Lower leg skin (tissue), 3 donors: ENCODE measurements around the gene SFMBT2.

Experiments
- CTCF ChIP-seq, 3 donors: fragments of 450-650 bp; IDR thresholded peaks; one replicate each; pipeline ENCODE4 v1.5.1; 2016; ENCODE audit warnings: antibody characterized with exemption in 3 of 3, mild to moderate bottlenecking in 3 of 3, moderate library complexity in 2 of 3
- POLR2A ChIP-seq, 2 donors: fragments of 450-650 bp; IDR thresholded peaks; one replicate each; pipeline ENCODE4 v1.6.1; 2016 to 2017; ENCODE audit warnings: antibody characterized with exemption in 2 of 2, mild to moderate bottlenecking in 1 of 2, moderate library complexity in 1 of 2

DNA sequence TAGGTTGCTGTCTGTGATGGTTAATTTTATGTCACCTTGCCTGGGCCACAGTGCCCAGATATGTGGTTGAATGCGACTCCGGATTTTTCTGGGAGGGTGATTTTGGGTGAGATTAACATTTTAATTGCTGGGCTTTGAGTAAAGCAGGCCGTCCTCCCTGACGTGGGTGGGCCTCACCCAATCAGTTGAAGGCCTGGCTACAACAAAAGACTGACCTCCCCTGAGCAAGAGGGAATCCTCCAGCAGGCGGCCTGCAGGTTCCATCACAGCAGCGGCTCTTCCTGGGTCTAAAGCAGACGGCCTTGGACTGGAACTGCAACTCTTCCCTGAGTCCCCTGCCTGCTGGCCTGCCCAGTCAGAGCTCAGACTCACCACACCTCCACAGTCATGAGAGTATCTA, 114.2 kb downstream of the SFMBT2 start:
- TF ChIP-seq CTCF (IDR thresholded peaks at IDR 0.05) (no peak), POLR2A (IDR thresholded peaks at IDR 0.05) (no peak)
